Diencephalon (tissue), 1 donor: ENCODE results near the gene MCRIP2. TPM values are rescaled to one million over a fixed set of nuclear protein-coding genes. Genes with fewer than 3 reads are reported as not detected.

Source experiments
- total RNA-seq: library from RNA; depleted of rRNA; stranded (reverse); fragments of >200 nt; gene quantifications from one replicate; pipeline ENCODE4 v1.2.3, GENCODE V29; 2014

Gene MCRIP2
- 13.8 TPM for total RNA-seq

DNA sequence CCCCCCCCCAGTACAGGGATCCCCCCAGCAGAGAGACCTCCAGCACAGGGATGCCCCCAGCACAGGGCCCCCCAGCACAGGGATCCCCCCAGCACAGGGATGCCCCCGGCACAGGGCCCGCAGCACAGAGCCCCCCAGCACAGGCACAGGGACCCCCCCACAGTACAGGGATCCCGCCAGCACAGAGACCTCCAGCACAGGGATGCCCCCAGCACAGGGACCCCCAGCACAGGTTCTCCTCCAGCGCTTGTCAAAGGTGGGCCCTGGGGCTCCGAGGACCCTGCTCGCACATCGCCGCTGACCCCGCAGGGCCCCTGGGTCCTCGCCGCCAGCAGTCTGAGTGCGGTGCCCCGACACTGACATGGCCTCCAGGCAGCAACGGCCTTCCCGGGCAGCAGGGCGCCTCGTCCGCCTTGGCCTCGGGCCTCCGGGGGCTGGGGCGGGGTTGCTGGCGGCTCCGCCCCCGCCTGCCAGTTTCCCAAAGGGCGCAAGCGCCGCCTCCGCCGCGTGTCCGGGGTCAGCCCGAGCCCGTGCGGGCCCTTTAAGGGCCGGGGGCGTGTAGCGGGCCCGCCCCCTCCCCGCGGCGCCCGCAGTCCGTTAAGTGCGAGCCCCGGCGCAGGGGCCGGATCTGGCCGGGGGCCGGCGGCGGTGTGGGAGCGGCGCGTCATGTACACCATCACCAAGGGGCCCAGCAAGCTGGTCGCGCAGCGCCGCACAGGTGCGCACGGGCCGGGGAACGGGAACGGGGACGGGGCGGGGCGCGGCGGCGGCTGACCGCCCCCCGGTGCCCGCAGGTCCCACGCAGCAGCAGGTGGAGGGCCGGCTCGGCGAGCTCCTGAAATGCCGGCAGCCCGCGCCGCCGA is at the start of gene MCRIP2:
Gene MCRIP2, plus strand, starts transcription at position 503 of the 863 bp plus-strand sequence. Its CDS starts 164 bp downstream, at position 667.

DNA sequence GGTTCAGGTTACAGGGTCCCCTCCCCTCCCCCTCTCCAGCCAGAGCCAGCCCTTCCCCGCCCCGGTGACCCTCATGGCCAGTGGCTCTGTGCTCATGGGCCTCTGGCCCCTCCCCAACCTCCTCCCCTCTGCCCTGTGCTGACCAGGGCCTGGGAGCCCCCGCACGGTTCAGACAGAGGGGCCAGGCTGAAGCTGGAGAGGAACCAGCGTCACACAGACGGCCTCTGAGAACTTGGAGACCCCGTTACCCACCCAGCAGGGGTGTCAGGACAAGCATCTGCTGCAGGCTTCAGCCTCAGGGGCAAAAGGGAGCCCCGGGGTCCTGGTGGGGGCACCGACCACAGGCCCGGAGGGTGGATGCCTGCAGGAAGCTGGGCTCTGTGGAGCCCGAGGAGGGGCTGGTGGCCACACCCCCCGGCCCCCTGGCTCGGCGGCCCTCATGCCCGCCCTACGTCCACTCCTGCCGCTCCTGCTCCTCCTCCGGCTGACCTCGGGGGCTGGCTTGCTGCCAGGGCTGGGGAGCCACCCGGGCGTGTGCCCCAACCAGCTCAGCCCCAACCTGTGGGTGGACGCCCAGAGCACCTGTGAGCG is 10.7 kb upstream of the MCRIP2 start, which contains the start of gene WFIKKN1:
Gene WFIKKN1, plus strand, starts transcription at position 171 of the 591 bp plus-strand sequence. Its CDS starts 269 bp downstream, at position 440.

DNA sequence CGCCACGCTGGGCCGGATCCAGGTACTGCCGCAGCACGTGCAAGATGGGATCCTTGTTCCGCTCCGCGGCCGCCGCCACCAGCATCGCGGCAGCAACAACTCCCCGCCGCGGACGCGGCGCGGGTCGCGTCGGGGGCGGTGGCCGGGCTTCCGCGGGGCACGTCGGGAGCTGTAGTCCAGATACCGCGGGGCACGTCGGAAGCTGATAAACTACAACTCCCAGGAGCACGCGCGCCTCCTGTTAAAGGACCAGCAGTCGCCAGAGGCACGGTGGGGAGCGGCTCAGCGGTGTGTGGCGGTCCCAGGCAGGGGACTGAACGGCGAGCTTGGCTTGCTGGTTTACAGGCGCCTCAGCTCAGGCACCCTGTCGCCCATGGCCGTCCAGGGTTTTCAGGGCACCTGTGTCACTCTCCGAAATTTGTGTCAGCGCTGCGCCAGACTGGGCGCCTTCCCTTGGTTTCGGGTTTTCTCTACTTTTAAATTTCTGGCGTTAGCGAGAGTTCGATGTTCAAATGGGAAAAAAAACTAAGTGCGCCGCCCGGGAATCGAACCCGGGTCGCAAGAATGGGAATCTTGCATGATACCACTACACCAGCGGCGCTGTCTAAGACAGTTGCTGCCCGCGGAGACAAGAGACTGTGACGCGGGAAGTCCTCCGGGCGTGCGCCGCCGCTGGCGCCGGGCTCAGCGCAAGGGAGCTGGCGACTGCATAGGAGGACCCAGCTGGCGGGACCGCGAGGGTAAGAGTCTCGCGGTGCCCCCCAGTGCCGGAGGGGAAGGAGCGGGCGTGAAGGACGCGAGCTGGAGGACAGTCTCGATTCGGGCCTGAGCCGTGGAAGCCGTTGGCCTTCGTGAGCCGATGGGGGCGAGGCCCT is 5.2 kb upstream of the MCRIP2 start, which contains the start of gene METTL26:
Gene METTL26, minus strand, starts transcription at position 100 of the 875 bp plus-strand sequence. Its CDS starts 15 bp downstream, at position 85.

GRCh38 chr16:648781-649589 is 7.4 kb downstream of the MCRIP2 start, which contains the start of gene WDR90:
TSS of gene WDR90 (plus strand) at chr16:649365. CDS start at chr16:649417, 52 bp downstream.

GRCh38 chr16:667780-668518 is 26.3 kb downstream of the MCRIP2 start, which contains the start of gene RHOT2:
TSS of gene RHOT2 (plus strand) at chr16:668132. CDS start at chr16:668200, 68 bp downstream.

DNA sequence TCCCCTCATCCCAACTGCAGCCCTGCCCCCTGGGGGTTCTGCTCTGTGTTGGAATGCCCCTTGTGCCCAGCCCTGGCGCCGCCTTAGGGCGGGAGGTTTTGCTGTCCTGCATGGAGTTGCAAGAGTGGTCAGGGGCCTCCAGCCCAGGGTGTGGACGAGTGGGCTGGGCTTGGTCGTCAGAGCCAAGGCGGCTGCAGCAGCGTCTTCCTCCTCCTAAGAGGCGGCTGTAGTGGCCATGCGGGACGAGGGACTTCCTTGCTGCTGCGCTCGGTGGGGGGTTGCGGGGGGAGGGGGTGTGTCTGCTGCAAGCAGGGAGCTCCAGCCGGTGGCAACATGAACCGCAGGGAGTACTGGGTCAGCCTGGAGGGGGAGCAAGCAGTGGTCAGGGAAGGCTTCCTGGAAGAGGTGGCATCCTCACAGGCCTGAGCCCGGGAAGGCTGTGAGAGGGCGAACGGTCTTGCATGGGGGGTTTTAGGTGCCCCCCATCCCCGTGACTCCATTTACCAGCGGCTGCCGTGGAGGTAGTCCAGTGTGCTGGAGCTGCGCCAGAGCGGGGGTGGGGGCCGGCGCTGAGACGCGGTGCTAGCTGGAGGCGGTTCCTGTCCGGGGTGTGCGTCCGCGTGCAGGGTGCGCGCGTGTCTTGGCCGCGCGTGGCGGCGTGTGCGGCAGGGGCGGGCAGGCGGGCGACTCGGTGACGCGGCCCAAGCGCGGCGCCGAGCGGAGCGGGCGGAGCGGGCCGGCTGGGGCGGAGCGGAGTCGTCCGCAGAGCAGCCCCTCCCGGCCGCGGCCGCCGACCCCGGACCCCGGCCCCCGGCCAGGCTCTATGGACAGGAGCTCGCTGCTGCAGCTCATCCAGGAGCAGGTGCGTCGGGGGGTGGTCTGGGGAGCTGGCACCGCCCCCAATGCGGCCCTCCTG is 33.6 kb downstream of the MCRIP2 start, which contains the start of gene RHBDL1:
Gene RHBDL1, plus strand, starts transcription at position 704 of the 916 bp plus-strand sequence. Its CDS starts 120 bp downstream, at position 824.

DNA sequence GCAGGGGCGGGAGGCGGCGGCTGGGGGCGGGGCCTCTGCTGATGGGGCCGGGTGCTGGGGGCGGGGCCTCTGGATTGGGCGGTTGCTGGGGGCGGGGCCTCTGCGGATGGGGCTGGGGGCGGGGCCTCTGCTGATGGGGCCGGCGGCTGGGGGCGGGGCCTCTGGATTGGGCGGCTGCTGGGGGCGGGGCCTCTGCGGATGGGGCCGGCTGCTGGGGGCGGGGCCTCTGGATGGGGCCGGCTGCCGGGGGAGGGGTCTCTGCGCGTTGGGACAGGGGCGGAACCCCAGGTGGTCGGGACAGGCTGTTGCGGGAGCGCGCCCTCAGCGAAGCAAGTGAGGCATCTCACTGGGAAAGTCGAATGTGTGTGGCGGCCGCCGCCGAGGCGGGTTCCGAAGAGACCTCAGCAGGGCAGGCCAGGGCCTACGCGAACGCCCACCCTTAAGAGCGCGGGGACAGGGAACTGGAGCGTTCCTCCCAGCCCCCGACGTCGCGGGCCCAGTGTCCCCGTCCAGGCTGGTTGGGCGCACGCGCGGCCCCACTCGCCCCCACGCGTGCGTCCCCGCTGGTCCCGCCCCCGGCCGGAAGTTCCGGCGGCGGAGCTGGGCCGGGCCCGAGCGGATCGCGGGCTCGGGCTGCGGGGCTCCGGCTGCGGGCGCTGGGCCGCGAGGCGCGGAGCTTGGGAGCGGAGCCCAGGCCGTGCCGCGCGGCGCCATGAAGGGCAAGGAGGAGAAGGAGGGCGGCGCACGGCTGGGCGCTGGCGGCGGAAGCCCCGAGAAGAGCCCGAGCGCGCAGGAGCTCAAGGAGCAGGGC is 38.4 kb downstream of the MCRIP2 start, which contains the start of gene STUB1:
Gene STUB1, plus strand, starts transcription at position 597 of the 811 bp plus-strand sequence. Its CDS starts 116 bp downstream, at position 713.

DNA sequence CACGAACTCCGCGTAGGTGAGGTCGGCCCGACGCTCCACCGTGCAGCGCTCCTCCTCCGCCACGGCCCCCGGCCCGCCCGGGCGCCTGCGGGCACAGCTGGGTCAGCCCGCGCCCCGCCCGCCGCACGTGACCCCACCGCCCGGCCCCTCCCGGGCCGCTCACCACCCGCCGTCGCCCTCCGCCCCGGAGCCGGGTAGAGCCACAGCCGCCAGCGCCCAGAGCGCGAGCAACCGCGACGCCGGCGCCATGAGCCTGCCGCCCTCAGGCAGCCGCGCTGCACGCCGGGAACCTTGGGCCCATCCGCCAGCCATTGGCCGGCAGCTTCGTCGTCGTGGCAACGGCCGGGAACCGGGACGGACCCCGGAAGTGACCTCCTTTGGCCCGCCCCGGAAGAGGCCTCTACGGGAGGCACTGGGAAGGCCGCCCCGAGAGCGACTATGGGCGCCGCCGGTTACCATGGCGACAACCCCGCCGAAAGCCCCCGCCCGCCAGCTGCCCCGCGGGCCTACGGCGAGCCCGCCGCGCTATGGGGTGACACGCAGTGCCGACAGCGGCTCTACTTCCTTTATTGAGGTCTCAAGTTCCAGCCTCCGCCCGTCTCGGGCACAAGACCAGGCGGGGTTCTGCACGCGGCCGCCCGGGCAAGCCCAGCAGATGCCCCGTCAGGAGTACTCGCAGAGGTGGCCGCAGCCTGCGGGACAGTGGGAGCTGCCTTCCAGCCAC is 42.6 kb downstream of the MCRIP2 start, which contains the start of gene JMJD8:
Gene JMJD8, minus strand, starts transcription at position 264 of the 724 bp plus-strand sequence. Its CDS starts 15 bp downstream, at position 249.

Other genes with a start within 250 kb of the MCRIP2 start
- gene NME4, start 244.6 kb upstream of the MCRIP2 start, total RNA-seq: 16.4 TPM
- 8.3 TPM for gene DECR2, start 239.9 kb upstream of the MCRIP2 start, total RNA-seq
- 33.4 TPM for gene RAB11FIP3, start 216.2 kb upstream of the MCRIP2 start, total RNA-seq
- gene CAPN15, start 114.1 kb upstream of the MCRIP2 start, total RNA-seq: 12.2 TPM
- not detected for gene PRR35, start 81.4 kb upstream of the MCRIP2 start, total RNA-seq
- 0.69 TPM for gene NHLRC4, start 74.8 kb upstream of the MCRIP2 start, total RNA-seq
- 28.8 TPM for gene PIGQ, start 71.9 kb upstream of the MCRIP2 start, total RNA-seq
- gene RAB40C, start 51.8 kb upstream of the MCRIP2 start, total RNA-seq: 24.2 TPM
- gene WFIKKN1, start 10.8 kb upstream of the MCRIP2 start, total RNA-seq: 0.46 TPM
- gene METTL26, start 5.5 kb upstream of the MCRIP2 start, total RNA-seq: 30.7 TPM
- gene WDR90, start 7.5 kb downstream of the MCRIP2 start, total RNA-seq: 12.5 TPM
- 33.7 TPM for gene RHOT2, start 26.3 kb downstream of the MCRIP2 start, total RNA-seq
- gene RHBDL1, start 33.8 kb downstream of the MCRIP2 start, total RNA-seq: 7.4 TPM
- 81.2 TPM for gene STUB1, start 38.6 kb downstream of the MCRIP2 start, total RNA-seq
- gene JMJD8, start 42.5 kb downstream of the MCRIP2 start, total RNA-seq: 23.5 TPM
- gene WDR24, start 48.6 kb downstream of the MCRIP2 start, total RNA-seq: 5.1 TPM
- 10.8 TPM for gene FBXL16, start 64.0 kb downstream of the MCRIP2 start, total RNA-seq
- 74.5 TPM for gene METRN, start 73.3 kb downstream of the MCRIP2 start, total RNA-seq
- 19.6 TPM for gene ANTKMT, start 79.3 kb downstream of the MCRIP2 start, total RNA-seq
- 8.8 TPM for gene CCDC78, start 84.6 kb downstream of the MCRIP2 start, total RNA-seq
- 12.2 TPM for gene HAGHL, start 85.3 kb downstream of the MCRIP2 start, total RNA-seq
- gene CIAO3, start 99.2 kb downstream of the MCRIP2 start, total RNA-seq: 51.4 TPM
- not detected for gene MSLN, start 118.9 kb downstream of the MCRIP2 start, total RNA-seq
- gene RPUSD1, start 146.6 kb downstream of the MCRIP2 start, total RNA-seq: 13.6 TPM
- gene CHTF18, start 146.8 kb downstream of the MCRIP2 start, total RNA-seq: 7.2 TPM
- gene GNG13, start 158.9 kb downstream of the MCRIP2 start, total RNA-seq: not detected